WTC11 (cell line): Measurements from ENCODE around the gene TMPRSS6.

Experiments
- CBFB ChIP-seq: sonication (generic); formaldehyde crosslinking; IDR thresholded peaks from 2 replicates; pipeline ENCODE4 v1.8.1; 2022; ENCODE audit warnings: mild to moderate bottlenecking, low read depth, missing genetic modification reagents
- ETV6 ChIP-seq: sonication (generic); formaldehyde crosslinking; IDR thresholded peaks from 2 replicates; pipeline ENCODE4 v1.8.1; 2022; ENCODE audit warnings: mild to moderate bottlenecking, missing genetic modification reagents
- JUN ChIP-seq: sonication (generic); formaldehyde crosslinking; IDR thresholded peaks from 2 replicates; pipeline ENCODE4 v1.8.0; 2023; ENCODE audit warnings: mild to moderate bottlenecking, missing genetic modification reagents
- SP1 ChIP-seq: sonication (generic); formaldehyde crosslinking; conservative IDR thresholded peaks from 2 replicates; pipeline ENCODE4 v1.8.1; 2022; ENCODE audit warnings: missing genetic modification reagents
- ZNF121 ChIP-seq: sonication (generic); formaldehyde crosslinking; IDR thresholded peaks from 2 replicates; pipeline ENCODE4 v1.8.0; 2023; ENCODE audit warnings: missing genetic modification reagents
- ZNF219 ChIP-seq: sonication (generic); formaldehyde crosslinking; IDR thresholded peaks from 2 replicates; pipeline ENCODE4 v1.8.0; 2023; ENCODE audit warnings: missing genetic modification reagents, mild to moderate bottlenecking, borderline replicate concordance
- TF ChIP-seq, protein P1 (sequence below): fragments of 200-600 bp; IDR thresholded peaks from 2 replicates; pipeline ENCODE4 v1.8.0; 2022; ENCODE audit warnings: antibody characterized with exemption
- TF ChIP-seq, protein P2 (sequence below): sonication (generic); formaldehyde crosslinking; IDR thresholded peaks from 2 replicates; pipeline ENCODE4 v1.8.0; 2022; ENCODE audit warnings: missing genetic modification reagents
- TF ChIP-seq, protein P3 (sequence below): fragments of 250-450 bp; sonication (Bioruptor Pico); IDR thresholded peaks from 2 replicates; pipeline ENCODE4 v1.9.0; 2021; ENCODE audit warnings: moderate library complexity, mild to moderate bottlenecking, inconsistent platforms, borderline replicate concordance
- TF ChIP-seq, protein P4 (sequence below): sonication (generic); formaldehyde crosslinking; IDR thresholded peaks from 2 replicates; pipeline ENCODE4 v1.8.0; 2022; ENCODE audit warnings: mild to moderate bottlenecking, missing genetic modification reagents
- TF ChIP-seq, protein P5 (sequence below): sonication (generic); formaldehyde crosslinking; conservative IDR thresholded peaks from 2 replicates; pipeline ENCODE4 v1.8.1; 2022; ENCODE audit warnings: mild to moderate bottlenecking, missing genetic modification reagents

DNA sequence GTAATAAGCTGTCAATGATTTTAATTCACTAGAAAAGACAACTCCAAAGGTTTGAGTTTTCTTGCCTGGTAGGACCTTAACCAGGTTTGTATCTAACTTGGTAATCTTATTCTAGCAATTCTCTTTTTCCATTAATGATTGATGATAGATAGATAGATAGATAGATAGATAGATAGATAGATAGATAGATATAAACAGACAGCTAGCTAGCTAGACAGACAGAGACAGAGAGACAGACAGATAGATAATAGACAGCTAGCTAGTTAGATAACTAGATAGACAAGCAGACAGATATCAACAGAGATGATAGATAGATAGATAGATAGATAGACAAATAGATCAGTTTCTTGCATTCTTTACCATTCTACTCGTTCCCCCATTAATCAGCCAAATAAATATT is 15.3 kb downstream of the TMPRSS6 start:
- TF ChIP-seq, protein P1, sequence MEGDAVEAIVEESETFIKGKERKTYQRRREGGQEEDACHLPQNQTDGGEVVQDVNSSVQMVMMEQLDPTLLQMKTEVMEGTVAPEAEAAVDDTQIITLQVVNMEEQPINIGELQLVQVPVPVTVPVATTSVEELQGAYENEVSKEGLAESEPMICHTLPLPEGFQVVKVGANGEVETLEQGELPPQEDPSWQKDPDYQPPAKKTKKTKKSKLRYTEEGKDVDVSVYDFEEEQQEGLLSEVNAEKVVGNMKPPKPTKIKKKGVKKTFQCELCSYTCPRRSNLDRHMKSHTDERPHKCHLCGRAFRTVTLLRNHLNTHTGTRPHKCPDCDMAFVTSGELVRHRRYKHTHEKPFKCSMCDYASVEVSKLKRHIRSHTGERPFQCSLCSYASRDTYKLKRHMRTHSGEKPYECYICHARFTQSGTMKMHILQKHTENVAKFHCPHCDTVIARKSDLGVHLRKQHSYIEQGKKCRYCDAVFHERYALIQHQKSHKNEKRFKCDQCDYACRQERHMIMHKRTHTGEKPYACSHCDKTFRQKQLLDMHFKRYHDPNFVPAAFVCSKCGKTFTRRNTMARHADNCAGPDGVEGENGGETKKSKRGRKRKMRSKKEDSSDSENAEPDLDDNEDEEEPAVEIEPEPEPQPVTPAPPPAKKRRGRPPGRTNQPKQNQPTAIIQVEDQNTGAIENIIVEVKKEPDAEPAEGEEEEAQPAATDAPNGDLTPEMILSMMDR = no peak
- TF ChIP-seq JUN (CRISPR knock-in tag) (no peak), SP1 (CRISPR knock-in tag) (no peak), CBFB (no peak), ZNF121 (CRISPR knock-in tag) (no peak), ZNF219 (CRISPR knock-in tag) (no peak), ETV6 (CRISPR knock-in tag) (no peak)
- TF ChIP-seq, protein P2, sequence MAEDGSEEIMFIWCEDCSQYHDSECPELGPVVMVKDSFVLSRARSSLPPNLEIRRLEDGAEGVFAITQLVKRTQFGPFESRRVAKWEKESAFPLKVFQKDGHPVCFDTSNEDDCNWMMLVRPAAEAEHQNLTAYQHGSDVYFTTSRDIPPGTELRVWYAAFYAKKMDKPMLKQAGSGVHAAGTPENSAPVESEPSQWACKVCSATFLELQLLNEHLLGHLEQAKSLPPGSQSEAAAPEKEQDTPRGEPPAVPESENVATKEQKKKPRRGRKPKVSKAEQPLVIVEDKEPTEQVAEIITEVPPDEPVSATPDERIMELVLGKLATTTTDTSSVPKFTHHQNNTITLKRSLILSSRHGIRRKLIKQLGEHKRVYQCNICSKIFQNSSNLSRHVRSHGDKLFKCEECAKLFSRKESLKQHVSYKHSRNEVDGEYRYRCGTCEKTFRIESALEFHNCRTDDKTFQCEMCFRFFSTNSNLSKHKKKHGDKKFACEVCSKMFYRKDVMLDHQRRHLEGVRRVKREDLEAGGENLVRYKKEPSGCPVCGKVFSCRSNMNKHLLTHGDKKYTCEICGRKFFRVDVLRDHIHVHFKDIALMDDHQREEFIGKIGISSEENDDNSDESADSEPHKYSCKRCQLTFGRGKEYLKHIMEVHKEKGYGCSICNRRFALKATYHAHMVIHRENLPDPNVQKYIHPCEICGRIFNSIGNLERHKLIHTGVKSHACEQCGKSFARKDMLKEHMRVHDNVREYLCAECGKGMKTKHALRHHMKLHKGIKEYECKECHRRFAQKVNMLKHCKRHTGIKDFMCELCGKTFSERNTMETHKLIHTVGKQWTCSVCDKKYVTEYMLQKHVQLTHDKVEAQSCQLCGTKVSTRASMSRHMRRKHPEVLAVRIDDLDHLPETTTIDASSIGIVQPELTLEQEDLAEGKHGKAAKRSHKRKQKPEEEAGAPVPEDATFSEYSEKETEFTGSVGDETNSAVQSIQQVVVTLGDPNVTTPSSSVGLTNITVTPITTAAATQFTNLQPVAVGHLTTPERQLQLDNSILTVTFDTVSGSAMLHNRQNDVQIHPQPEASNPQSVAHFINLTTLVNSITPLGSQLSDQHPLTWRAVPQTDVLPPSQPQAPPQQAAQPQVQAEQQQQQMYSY (CRISPR knock-in tag) = no peak
- TF ChIP-seq, protein P3, sequence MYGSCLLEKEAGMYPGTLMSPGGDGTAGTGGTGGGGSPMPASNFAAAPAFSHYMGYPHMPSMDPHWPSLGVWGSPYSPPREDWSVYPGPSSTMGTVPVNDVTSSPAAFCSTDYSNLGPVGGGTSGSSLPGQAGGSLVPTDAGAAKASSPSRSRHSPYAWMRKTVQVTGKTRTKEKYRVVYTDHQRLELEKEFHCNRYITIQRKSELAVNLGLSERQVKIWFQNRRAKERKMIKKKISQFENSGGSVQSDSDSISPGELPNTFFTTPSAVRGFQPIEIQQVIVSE (CRISPR knock-in tag) = no peak
- TF ChIP-seq, protein P4, sequence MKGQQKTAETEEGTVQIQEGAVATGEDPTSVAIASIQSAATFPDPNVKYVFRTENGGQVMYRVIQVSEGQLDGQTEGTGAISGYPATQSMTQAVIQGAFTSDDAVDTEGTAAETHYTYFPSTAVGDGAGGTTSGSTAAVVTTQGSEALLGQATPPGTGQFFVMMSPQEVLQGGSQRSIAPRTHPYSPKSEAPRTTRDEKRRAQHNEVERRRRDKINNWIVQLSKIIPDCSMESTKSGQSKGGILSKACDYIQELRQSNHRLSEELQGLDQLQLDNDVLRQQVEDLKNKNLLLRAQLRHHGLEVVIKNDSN (CRISPR knock-in tag) = no peak
- TF ChIP-seq, protein P5, sequence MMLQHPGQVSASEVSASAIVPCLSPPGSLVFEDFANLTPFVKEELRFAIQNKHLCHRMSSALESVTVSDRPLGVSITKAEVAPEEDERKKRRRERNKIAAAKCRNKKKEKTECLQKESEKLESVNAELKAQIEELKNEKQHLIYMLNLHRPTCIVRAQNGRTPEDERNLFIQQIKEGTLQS = no peak
